Measurements from ENCODE around the gene PFKFB1.

DNA sequence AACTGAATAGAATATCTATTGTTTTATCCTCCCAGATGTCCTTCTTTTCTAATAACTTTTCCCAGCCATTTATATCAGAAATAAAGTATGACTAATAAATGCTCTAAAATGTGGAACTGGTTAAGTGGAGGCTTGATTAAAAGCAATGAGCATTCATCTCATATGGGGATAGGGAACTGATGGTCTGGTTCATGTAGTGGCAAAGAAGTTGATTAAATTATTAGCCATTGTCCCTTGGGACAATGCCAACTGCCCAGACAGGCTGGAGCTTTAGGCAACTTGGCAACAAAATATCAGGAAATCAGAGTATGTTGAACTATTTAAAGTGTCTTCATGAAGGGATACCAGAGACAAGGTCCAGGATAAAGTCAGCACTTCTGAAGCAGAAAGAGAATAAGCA lies 49.2 kb downstream of the PFKFB1 start:
- TF ChIP-seq, protein P1, sequence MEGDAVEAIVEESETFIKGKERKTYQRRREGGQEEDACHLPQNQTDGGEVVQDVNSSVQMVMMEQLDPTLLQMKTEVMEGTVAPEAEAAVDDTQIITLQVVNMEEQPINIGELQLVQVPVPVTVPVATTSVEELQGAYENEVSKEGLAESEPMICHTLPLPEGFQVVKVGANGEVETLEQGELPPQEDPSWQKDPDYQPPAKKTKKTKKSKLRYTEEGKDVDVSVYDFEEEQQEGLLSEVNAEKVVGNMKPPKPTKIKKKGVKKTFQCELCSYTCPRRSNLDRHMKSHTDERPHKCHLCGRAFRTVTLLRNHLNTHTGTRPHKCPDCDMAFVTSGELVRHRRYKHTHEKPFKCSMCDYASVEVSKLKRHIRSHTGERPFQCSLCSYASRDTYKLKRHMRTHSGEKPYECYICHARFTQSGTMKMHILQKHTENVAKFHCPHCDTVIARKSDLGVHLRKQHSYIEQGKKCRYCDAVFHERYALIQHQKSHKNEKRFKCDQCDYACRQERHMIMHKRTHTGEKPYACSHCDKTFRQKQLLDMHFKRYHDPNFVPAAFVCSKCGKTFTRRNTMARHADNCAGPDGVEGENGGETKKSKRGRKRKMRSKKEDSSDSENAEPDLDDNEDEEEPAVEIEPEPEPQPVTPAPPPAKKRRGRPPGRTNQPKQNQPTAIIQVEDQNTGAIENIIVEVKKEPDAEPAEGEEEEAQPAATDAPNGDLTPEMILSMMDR (IDR thresholded peaks at IDR 0.05) = no peak
- no peak for TF ChIP-seq JUN (CRISPR knock-in tag; IDR thresholded peaks at IDR 0.05)
- no peak for TF ChIP-seq ZBTB21 (CRISPR knock-in tag; IDR thresholded peaks at IDR 0.05; ENCODE audit: borderline replicate concordance)
- TF ChIP-seq, protein P2, sequence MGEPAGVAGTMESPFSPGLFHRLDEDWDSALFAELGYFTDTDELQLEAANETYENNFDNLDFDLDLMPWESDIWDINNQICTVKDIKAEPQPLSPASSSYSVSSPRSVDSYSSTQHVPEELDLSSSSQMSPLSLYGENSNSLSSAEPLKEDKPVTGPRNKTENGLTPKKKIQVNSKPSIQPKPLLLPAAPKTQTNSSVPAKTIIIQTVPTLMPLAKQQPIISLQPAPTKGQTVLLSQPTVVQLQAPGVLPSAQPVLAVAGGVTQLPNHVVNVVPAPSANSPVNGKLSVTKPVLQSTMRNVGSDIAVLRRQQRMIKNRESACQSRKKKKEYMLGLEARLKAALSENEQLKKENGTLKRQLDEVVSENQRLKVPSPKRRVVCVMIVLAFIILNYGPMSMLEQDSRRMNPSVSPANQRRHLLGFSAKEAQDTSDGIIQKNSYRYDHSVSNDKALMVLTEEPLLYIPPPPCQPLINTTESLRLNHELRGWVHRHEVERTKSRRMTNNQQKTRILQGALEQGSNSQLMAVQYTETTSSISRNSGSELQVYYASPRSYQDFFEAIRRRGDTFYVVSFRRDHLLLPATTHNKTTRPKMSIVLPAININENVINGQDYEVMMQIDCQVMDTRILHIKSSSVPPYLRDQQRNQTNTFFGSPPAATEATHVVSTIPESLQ (CRISPR knock-in tag; IDR thresholded peaks at IDR 0.05) = no peak
- TF ChIP-seq, protein P3, sequence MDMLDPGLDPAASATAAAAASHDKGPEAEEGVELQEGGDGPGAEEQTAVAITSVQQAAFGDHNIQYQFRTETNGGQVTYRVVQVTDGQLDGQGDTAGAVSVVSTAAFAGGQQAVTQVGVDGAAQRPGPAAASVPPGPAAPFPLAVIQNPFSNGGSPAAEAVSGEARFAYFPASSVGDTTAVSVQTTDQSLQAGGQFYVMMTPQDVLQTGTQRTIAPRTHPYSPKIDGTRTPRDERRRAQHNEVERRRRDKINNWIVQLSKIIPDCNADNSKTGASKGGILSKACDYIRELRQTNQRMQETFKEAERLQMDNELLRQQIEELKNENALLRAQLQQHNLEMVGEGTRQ (CRISPR knock-in tag; IDR thresholded peaks at IDR 0.05) = no peak
- TF ChIP-seq SP1 (CRISPR knock-in tag; conservative IDR thresholded peaks at IDR 0.05) = no peak
- TF ChIP-seq NFYB (CRISPR knock-in tag; conservative IDR thresholded peaks at IDR 0.05; ENCODE audit: low read depth) = no peak
- TF ChIP-seq ELF4 (CRISPR knock-in tag; IDR thresholded peaks at IDR 0.05; ENCODE audit: low read depth) = no peak
- TF ChIP-seq, protein P4, sequence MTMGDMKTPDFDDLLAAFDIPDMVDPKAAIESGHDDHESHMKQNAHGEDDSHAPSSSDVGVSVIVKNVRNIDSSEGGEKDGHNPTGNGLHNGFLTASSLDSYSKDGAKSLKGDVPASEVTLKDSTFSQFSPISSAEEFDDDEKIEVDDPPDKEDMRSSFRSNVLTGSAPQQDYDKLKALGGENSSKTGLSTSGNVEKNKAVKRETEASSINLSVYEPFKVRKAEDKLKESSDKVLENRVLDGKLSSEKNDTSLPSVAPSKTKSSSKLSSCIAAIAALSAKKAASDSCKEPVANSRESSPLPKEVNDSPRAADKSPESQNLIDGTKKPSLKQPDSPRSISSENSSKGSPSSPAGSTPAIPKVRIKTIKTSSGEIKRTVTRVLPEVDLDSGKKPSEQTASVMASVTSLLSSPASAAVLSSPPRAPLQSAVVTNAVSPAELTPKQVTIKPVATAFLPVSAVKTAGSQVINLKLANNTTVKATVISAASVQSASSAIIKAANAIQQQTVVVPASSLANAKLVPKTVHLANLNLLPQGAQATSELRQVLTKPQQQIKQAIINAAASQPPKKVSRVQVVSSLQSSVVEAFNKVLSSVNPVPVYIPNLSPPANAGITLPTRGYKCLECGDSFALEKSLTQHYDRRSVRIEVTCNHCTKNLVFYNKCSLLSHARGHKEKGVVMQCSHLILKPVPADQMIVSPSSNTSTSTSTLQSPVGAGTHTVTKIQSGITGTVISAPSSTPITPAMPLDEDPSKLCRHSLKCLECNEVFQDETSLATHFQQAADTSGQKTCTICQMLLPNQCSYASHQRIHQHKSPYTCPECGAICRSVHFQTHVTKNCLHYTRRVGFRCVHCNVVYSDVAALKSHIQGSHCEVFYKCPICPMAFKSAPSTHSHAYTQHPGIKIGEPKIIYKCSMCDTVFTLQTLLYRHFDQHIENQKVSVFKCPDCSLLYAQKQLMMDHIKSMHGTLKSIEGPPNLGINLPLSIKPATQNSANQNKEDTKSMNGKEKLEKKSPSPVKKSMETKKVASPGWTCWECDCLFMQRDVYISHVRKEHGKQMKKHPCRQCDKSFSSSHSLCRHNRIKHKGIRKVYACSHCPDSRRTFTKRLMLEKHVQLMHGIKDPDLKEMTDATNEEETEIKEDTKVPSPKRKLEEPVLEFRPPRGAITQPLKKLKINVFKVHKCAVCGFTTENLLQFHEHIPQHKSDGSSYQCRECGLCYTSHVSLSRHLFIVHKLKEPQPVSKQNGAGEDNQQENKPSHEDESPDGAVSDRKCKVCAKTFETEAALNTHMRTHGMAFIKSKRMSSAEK (CRISPR knock-in tag; IDR thresholded peaks at IDR 0.05; ENCODE audit: borderline replicate concordance) = no peak
- TF ChIP-seq CBFB (CRISPR knock-in tag; IDR thresholded peaks at IDR 0.05; ENCODE audit: low read depth) = no peak
- TF ChIP-seq ZNF138 (CRISPR knock-in tag; conservative IDR thresholded peaks at IDR 0.05) = no peak
- no peak for TF ChIP-seq SMAD3 (CRISPR knock-in tag; IDR thresholded peaks at IDR 0.05; ENCODE audit: borderline replicate concordance)
- TF ChIP-seq, protein P5, sequence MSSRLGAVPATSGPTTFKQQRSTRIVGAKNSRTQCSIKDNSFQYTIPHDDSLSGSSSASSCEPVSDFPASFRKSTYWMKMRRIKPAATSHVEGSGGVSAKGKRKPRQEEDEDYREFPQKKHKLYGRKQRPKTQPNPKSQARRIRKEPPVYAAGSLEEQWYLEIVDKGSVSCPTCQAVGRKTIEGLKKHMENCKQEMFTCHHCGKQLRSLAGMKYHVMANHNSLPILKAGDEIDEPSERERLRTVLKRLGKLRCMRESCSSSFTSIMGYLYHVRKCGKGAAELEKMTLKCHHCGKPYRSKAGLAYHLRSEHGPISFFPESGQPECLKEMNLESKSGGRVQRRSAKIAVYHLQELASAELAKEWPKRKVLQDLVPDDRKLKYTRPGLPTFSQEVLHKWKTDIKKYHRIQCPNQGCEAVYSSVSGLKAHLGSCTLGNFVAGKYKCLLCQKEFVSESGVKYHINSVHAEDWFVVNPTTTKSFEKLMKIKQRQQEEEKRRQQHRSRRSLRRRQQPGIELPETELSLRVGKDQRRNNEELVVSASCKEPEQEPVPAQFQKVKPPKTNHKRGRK (CRISPR knock-in tag; IDR thresholded peaks at IDR 0.05; ENCODE audit: borderline replicate concordance) = no peak
